ENCODE measurements around the gene PRKG2. TPM values are rescaled to one million over a fixed set of nuclear protein-coding genes. Genes with fewer than 3 reads are reported as not detected.

Gene PRKG2
- total RNA-seq, 3 donors from 2014 or later (not counting 1 experiment from before 2014, with no cell fraction given) = 0.09 to 1.2 (median 0.15) TPM

DNA sequence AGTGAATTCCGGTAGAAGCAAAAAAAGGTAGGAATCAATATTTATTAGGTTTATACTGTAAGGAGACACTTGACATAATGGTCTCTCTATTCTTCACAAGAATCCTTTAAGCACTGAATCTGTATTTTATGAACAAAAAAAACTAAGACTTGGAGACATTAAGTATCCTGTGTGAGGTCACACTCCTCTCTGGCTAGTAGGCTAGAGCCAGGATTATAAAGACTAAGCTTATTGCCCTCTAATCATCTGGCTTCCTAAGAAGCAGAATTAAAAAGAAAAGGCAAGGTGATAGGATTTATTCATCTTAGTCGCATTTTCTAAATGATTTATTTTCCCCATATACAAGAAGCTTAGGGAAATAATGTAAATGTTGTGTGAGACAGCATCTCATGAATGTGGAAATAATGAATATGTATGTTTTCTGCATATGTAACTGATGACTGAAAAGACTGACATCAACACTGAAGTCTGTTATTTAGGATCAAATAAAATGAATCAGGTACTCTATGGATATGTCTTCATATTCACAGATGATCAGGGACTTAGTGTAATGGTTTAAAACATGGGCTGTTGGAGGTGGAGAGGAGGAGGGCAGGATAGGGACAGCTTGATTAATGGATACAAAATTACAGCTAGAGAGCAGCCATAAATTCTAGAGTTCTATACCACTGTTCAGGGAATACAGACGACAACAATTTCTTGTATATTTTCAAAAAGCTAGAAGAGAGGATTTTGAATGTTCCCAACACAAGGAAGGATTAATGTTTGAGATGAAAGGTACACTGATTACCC lies 30.4 kb upstream of the PRKG2 start:
- H3K9me3 ChIP-seq (ENCODE audit: control insufficient read depth, insufficient read depth, low read length) = no peaks in the 10 kb centered on the region
- Mint-ChIP-seq H3K27ac (no peak overlapping the region), H3K36me3 (no peaks in the 10 kb centered on the region), H3K4me3 (no peak overlapping the region), H3K9me3 (peaks cover 0 to 2% of the 10 kb centered on the region in 2 donors), H3K27me3 (ENCODE audit: low read depth in 2 of 2) (no peaks in the 10 kb centered on the region), H3K4me1 (no peaks in the 10 kb centered on the region)
- TF ChIP-seq, protein P1, sequence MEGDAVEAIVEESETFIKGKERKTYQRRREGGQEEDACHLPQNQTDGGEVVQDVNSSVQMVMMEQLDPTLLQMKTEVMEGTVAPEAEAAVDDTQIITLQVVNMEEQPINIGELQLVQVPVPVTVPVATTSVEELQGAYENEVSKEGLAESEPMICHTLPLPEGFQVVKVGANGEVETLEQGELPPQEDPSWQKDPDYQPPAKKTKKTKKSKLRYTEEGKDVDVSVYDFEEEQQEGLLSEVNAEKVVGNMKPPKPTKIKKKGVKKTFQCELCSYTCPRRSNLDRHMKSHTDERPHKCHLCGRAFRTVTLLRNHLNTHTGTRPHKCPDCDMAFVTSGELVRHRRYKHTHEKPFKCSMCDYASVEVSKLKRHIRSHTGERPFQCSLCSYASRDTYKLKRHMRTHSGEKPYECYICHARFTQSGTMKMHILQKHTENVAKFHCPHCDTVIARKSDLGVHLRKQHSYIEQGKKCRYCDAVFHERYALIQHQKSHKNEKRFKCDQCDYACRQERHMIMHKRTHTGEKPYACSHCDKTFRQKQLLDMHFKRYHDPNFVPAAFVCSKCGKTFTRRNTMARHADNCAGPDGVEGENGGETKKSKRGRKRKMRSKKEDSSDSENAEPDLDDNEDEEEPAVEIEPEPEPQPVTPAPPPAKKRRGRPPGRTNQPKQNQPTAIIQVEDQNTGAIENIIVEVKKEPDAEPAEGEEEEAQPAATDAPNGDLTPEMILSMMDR (IDR thresholded peaks at IDR 0.05) = no peak
- no peak overlapping the region for H3K4me3 ChIP-seq (ENCODE audit: low read length)
- no peaks in the 10 kb centered on the region for H3K4me1 ChIP-seq (ENCODE audit: control insufficient read depth, insufficient read depth, low read length)
- WGBS (ENCODE audit: insufficient coverage) = no CpG with 5 or more reads among the region's 3 CpGs
- no peaks in the 10 kb centered on the region for H3K27me3 ChIP-seq (ENCODE audit: control insufficient read depth, insufficient read depth, low read length)
- DNase-seq (no peak), ATAC-seq (no peak)
- intact Hi-C loops (cut with micrococcal nuclease) = no loop called here
- no peak overlapping the region for H3K27ac ChIP-seq (ENCODE audit: low read length)
- H3K36me3 ChIP-seq (ENCODE audit: control insufficient read depth, insufficient read depth, low read length) = no peaks in the 10 kb centered on the region

DNA sequence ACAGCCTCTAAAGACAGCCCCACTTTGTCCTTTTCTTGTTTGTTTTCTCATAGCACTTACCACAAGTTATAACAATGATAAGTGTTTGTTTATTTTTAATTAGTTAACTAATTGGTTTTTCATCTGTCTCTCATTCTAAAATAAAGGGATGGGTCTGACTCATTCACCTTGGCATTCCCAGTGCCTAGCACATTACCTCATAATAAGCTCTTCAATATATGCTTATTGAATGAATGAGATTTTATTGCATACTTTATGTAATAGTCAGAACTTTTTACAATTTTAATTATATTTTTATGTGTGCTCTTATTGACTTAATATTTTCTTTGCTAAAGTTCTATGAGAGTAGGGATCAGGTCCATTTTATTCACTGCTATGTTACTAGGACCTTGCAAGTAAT lies 22.8 kb upstream of the PRKG2 start:
- Histone ChIP-seq H3K4me1 (ENCODE audit: control insufficient read depth, insufficient read depth, low read length) (no peaks in the 10 kb centered on the region), H3K36me3 (ENCODE audit: control insufficient read depth, insufficient read depth, low read length) (no peaks in the 10 kb centered on the region), H3K27me3 (ENCODE audit: control insufficient read depth, insufficient read depth, low read length) (no peaks in the 10 kb centered on the region), H3K4me3 (ENCODE audit: low read length) (no peak overlapping the region), H3K27ac (ENCODE audit: low read length) (no peak overlapping the region), H3K9me3 (ENCODE audit: control insufficient read depth, insufficient read depth, low read length) (no peaks in the 10 kb centered on the region)
- DNase-seq = no peak
- no peak for ATAC-seq
- H3K4me1 Mint-ChIP-seq = no peaks in the 10 kb centered on the region
- H3K27me3 Mint-ChIP-seq (ENCODE audit: low read depth in 2 of 2) = peaks cover 0 to 4% of the 10 kb centered on the region in 2 donors
- H3K27ac Mint-ChIP-seq = no peak overlapping the region
- H3K9me3 Mint-ChIP-seq = peaks cover 6 to 9% of the 10 kb centered on the region in 2 donors
- no peaks in the 10 kb centered on the region for H3K36me3 Mint-ChIP-seq
- TF ChIP-seq, protein P1 (IDR thresholded peaks at IDR 0.05) = no peak
- no peak overlapping the region for H3K4me3 Mint-ChIP-seq
- intact Hi-C loops (cut with micrococcal nuclease) = loop anchor here (5.0 kb wide), 1 partner anchor 500 kb away; no protein-coding TSS in a partner anchor

DNA sequence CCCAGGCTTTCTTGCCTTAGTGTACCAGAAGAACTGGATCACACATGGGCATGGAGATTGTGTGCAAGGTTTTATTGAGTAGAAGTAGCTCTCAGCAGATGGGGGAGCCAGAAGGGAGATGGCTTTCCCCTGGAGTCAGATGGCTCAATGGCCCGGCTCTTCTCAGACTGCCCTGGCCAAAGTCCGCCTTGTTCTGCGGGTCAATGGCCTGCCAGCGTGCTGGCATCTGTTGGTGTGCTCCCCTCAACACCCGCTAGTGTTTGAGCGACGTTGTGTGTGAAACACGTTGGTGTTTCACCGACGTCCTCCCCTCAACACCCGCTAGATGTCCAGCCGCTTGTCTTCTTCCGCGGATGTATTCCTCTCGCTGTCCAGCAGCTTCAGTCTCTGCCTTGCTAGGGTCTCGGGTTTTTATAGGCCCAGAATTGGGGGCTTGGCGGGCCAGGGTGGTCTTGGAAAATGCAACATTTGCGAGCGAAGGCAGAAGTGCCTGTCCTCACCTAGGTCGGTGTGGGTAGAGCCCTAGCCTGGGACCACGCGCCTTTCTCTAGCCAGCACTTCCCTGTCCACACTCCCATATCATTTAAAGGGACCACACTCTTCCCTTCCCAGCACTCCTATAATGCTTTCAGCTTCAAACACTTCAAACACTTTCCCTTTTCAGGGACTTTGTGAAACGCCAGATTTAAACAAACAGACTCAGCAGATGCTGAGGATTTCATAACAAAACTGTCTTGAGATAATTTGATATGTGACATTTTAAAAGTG lies 21.1 kb upstream of the PRKG2 start:
- no peaks in the 10 kb centered on the region for H3K4me1 ChIP-seq (ENCODE audit: control insufficient read depth, insufficient read depth, low read length)
- H3K27me3 ChIP-seq (ENCODE audit: control insufficient read depth, insufficient read depth, low read length) = no peaks in the 10 kb centered on the region
- no peak for ATAC-seq
- 93% methylated on average over 22 of the region's 23 CpGs for WGBS (ENCODE audit: insufficient coverage)
- no peak overlapping the region for H3K4me3 ChIP-seq (ENCODE audit: low read length)
- no peaks in the 10 kb centered on the region for H3K36me3 ChIP-seq (ENCODE audit: control insufficient read depth, insufficient read depth, low read length)
- Mint-ChIP-seq H3K4me3 (no peak overlapping the region), H3K27me3 (ENCODE audit: low read depth in 2 of 2) (peaks cover 0 to 4% of the 10 kb centered on the region in 2 donors), H3K36me3 (no peaks in the 10 kb centered on the region), H3K9me3 (peaks cover 6 to 11% of the 10 kb centered on the region in 2 donors), H3K4me1 (no peaks in the 10 kb centered on the region), H3K27ac (no peak overlapping the region)
- TF ChIP-seq, protein P1 (IDR thresholded peaks at IDR 0.05) = no peak
- H3K27ac ChIP-seq (ENCODE audit: low read length) = no peak overlapping the region
- DNase-seq = no peak
- intact Hi-C loops (cut with micrococcal nuclease) = loop anchor here (5.0 kb wide), 1 partner anchor 499 kb away; no protein-coding TSS in a partner anchor
- peaks cover 5% of the 10 kb centered on the region for H3K9me3 ChIP-seq (ENCODE audit: control insufficient read depth, insufficient read depth, low read length)
